ENCODE measurements around the gene CCL26. TPM values are rescaled to one million over a fixed set of nuclear protein-coding genes. Genes with fewer than 3 reads are reported as not detected.

The CCL26 gene
- total RNA-seq, 1 experiment from 2014 or later = 7.1 TPM

- TF ChIP-seq EZH2phosphoT487 (IDR thresholded peaks at IDR 0.05; ENCODE audit: borderline replicate concordance, low read length) (no peak), EZH2 (IDR thresholded peaks at IDR 0.05; ENCODE audit: low read length, unreplicated experiment) (no peak), CTCF (conservative IDR thresholded peaks at IDR 0.05; ENCODE audit: low read depth, low read length) (no peak)
- H3K9me2 ChIP-seq (replicated peaks; ENCODE audit: low read length) = no peaks in the 10 kb centered on the region
- H4K20me1 ChIP-seq (ENCODE audit: low read length) = no peaks in the 10 kb centered on the region
- no peak for DNase-seq
- H3K36me3 ChIP-seq (ENCODE audit: low read depth, low read length) = no peaks in the 10 kb centered on the region
- H2AFZ ChIP-seq (ENCODE audit: low read length) = no peak overlapping the region
- no peak overlapping the region for H3K9ac ChIP-seq (ENCODE audit: low read length)
- ATAC-seq = no peak
- intact Hi-C loops (cut with micrococcal nuclease) = no loop called here
- no peaks in the 10 kb centered on the region for H3F3A ChIP-seq (ENCODE audit: low read length, unreplicated experiment)
- H3K79me2 ChIP-seq (ENCODE audit: low read length) = no peaks in the 10 kb centered on the region
- ChIA-PET CTCF (no interaction called here), POLR2A (ENCODE audit: unreplicated experiment) (interaction anchor here (0.6 kb wide), 1 partner anchor 11 kb away, joined by 12 read pairs; no protein-coding TSS in a partner anchor)
- peaks cover 9% of the 10 kb centered on the region for H3K4me1 ChIP-seq (ENCODE audit: insufficient read depth, low read length)
- no peaks in the 10 kb centered on the region for H3K9me3 ChIP-seq (ENCODE audit: low read length)
- no peak overlapping the region for H3K27ac ChIP-seq (ENCODE audit: low read length)
- no peak overlapping the region for H3K4me2 ChIP-seq (ENCODE audit: low read length)
- BruUV-seq (replicated peaks) = no TSS peak
- H3K27me3 ChIP-seq (ENCODE audit: low read length) = no peaks in the 10 kb centered on the region
- H3K4me3 ChIP-seq (ENCODE audit: low read length) = no peak overlapping the region
Measured at GRCh38 chr7:75721426-75721825, 50.6 kb downstream of the CCL26 start.

- no peaks in the 10 kb centered on the region for H3F3A ChIP-seq (ENCODE audit: low read length, unreplicated experiment)
- H3K27me3 ChIP-seq (ENCODE audit: low read length) = no peaks in the 10 kb centered on the region
- intact Hi-C loops (cut with micrococcal nuclease) = no loop called here
- H3K9me3 ChIP-seq (ENCODE audit: low read length) = no peaks in the 10 kb centered on the region
- no peaks in the 10 kb centered on the region for H3K36me3 ChIP-seq (ENCODE audit: low read depth, low read length)
- ATAC-seq (no peak), DNase-seq (no peak)
- ChIA-PET POLR2A (ENCODE audit: unreplicated experiment) (no interaction called here), CTCF (no interaction called here)
- H3K4me3 ChIP-seq (ENCODE audit: low read length) = no peak overlapping the region
- H3K4me1 ChIP-seq (ENCODE audit: insufficient read depth, low read length) = peaks cover 9% of the 10 kb centered on the region
- H4K20me1 ChIP-seq (ENCODE audit: low read length) = no peaks in the 10 kb centered on the region
- H3K9me2 ChIP-seq (replicated peaks; ENCODE audit: low read length) = no peaks in the 10 kb centered on the region
- no peak overlapping the region for H3K4me2 ChIP-seq (ENCODE audit: low read length)
- no peak overlapping the region for H3K27ac ChIP-seq (ENCODE audit: low read length)
- no TSS peak for BruUV-seq (replicated peaks)
- no peaks in the 10 kb centered on the region for H3K79me2 ChIP-seq (ENCODE audit: low read length)
- H3K9ac ChIP-seq (ENCODE audit: low read length) = no peak overlapping the region
- TF ChIP-seq EZH2phosphoT487 (IDR thresholded peaks at IDR 0.05; ENCODE audit: borderline replicate concordance, low read length) (no peak), EZH2 (IDR thresholded peaks at IDR 0.05; ENCODE audit: low read length, unreplicated experiment) (no peak), CTCF (conservative IDR thresholded peaks at IDR 0.05; ENCODE audit: low read depth, low read length) (no peak)
- no peak overlapping the region for H2AFZ ChIP-seq (ENCODE audit: low read length)
Measured at GRCh38 chr7:75719626-75720025, 52.4 kb downstream of the CCL26 start.

Other genes with a start within 250 kb of the CCL26 start
- gene HIP1, start 33.3 kb downstream of the CCL26 start, total RNA-seq (2014; rRNA removed) = 5.3 and 6.6 TPM in 2 replicates
- gene CCL24, start 41.6 kb upstream of the CCL26 start, total RNA-seq (2014; rRNA removed) = not detected in 2 replicates
- 42.7 and 59.1 TPM in 2 replicates for gene RHBDD2, start 106.8 kb upstream of the CCL26 start, total RNA-seq (2014; rRNA removed)
- gene POR, start 142.9 kb upstream of the CCL26 start, total RNA-seq (2014; rRNA removed) = 112 and 119 TPM in 2 replicates
- 17.9 and 18.6 TPM in 2 replicates for gene TMEM120A, start 222.4 kb upstream of the CCL26 start, total RNA-seq (2014; rRNA removed)